Measurements from ENCODE around the gene ENTREP3.

DNA sequence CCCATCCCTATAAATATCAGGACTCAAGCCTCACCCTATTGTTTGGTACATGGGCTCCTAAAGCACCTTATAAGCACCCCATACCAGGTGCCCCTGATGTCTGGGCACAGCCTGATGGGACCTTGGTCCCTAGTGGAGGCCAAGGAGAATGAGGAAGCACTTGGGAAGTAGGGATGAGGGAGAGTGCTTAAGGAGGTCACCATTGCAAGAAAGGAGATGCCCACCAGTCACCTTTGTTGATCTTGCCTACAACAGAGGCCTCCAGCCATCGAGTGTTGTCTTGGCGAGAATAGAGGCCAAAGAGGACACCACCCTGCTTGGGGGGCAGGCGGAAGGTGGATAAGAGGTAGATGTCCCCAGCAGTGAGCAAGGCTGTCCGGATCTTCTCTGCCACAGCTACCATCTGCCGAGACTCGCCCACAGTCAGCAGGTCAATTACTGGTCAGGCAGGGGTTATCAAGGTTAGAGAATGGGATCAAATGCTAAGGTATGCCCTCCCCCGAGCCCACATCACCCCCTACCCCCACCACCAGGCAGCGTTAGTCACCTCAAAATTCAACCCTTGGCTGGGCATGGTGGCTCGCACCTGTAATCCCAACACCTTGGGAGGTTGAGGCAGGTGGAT, 49.2 kb downstream of the ENTREP3 start:
- TF ChIP-seq, protein P1, sequence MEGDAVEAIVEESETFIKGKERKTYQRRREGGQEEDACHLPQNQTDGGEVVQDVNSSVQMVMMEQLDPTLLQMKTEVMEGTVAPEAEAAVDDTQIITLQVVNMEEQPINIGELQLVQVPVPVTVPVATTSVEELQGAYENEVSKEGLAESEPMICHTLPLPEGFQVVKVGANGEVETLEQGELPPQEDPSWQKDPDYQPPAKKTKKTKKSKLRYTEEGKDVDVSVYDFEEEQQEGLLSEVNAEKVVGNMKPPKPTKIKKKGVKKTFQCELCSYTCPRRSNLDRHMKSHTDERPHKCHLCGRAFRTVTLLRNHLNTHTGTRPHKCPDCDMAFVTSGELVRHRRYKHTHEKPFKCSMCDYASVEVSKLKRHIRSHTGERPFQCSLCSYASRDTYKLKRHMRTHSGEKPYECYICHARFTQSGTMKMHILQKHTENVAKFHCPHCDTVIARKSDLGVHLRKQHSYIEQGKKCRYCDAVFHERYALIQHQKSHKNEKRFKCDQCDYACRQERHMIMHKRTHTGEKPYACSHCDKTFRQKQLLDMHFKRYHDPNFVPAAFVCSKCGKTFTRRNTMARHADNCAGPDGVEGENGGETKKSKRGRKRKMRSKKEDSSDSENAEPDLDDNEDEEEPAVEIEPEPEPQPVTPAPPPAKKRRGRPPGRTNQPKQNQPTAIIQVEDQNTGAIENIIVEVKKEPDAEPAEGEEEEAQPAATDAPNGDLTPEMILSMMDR (IDR thresholded peaks at IDR 0.05; ENCODE audit: borderline replicate concordance, extremely low read depth, low read length, poor library complexity, severe bottlenecking), result no peak
- TF ChIP-seq EZH2 (IDR thresholded peaks at IDR 0.05; ENCODE audit: borderline replicate concordance, low read depth, low read length, severe bottlenecking), result no peak

Measured in DND-41 (cell line).